ENCODE results near the gene NFX1.

NFX1 gene

GRCh38 chr9:33408087-33408486, 117.8 kb downstream of the NFX1 start:
- Histone ChIP-seq H3K4me1 (ENCODE audit: control extremely low read depth in 1 of 4, control insufficient read depth in 4 of 4, insufficient read depth in 4 of 4, low read length in 3 of 4) (no peaks in the 10 kb centered on the region), H3K27ac (ENCODE audit: insufficient read depth in 1 of 2, low read depth in 1 of 2, low read length in 2 of 2, poor library complexity in 1 of 2, severe bottlenecking in 2 of 2) (no peak overlapping the region), H3K36me3 (ENCODE audit: control insufficient read depth in 4 of 4, insufficient read depth in 4 of 4, low read length in 3 of 4) (no peaks in the 10 kb centered on the region), H3K27me3 (replicated peaks in 2 of 5; ENCODE audit: control insufficient read depth in 4 of 5, insufficient read depth in 5 of 5, low read length in 4 of 5) (no peaks in the 10 kb centered on the region), H3K4me3 (ENCODE audit: control insufficient read depth in 1 of 7, extremely low read depth in 1 of 7, insufficient read depth in 4 of 7, low read depth in 2 of 7, low read length in 6 of 7) (no peak overlapping the region), H3K9me3 (ENCODE audit: control extremely low read depth in 1 of 5, control insufficient read depth in 4 of 5, insufficient read depth in 2 of 5, low read depth in 1 of 5, low read length in 4 of 5) (no peaks in the 10 kb centered on the region)
- DNase-seq, result no peak
- ChIA-PET CTCF (interaction anchor here (1.0 to 1.8 kb wide), 3 partner anchors 44 to 59 kb away, joined by 3 to 6 read pairs (median 5); no protein-coding TSS in a partner anchor), POLR2A (no interaction called here)
- 96% methylated on average over 3 of the region's 5 CpGs for WGBS (ENCODE audit: insufficient coverage)

DNA sequence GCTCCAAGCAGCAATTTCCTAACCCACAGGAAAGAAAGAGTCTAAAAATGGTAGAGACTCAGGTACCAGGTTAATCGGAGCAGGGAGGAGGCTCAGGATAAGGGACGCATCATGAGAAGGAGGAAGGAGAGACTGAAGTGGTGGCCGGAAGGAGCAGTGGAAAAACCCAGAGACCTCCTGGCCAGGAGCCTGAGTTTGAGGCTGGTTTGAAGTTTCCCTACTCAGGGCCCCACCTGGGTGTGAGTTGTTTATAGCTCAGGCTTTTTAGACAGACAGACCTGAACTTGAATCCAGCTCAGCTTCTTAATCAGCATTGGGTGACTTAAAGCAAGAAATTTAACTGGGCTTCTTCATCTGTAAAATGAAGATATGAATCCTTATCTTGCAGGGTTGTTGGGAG, 124.0 kb downstream of the NFX1 start:
- CTCF ChIA-PET, result interaction anchor here (0.9 to 3.9 kb wide), 7 partner anchors 10 to 53 kb away, joined by 3 to 27 read pairs (median 16); partner anchors contain the start of gene AQP3
- Histone ChIP-seq H3K4me1 (ENCODE audit: control extremely low read depth in 1 of 4, control insufficient read depth in 4 of 4, insufficient read depth in 4 of 4, low read length in 3 of 4) (peaks cover 0 to 10% (median 3%) of the 10 kb centered on the region in 4 experiments), H3K27ac (ENCODE audit: insufficient read depth in 1 of 2, low read depth in 1 of 2, low read length in 2 of 2, poor library complexity in 1 of 2, severe bottlenecking in 2 of 2) (no peak overlapping the region), H3K27me3 (replicated peaks in 2 of 5; ENCODE audit: control insufficient read depth in 4 of 5, insufficient read depth in 5 of 5, low read length in 4 of 5) (no peaks in the 10 kb centered on the region), H3K36me3 (ENCODE audit: control insufficient read depth in 4 of 4, insufficient read depth in 4 of 4, low read length in 3 of 4) (no peaks in the 10 kb centered on the region), H3K4me3 (ENCODE audit: control insufficient read depth in 1 of 7, extremely low read depth in 1 of 7, insufficient read depth in 4 of 7, low read depth in 2 of 7, low read length in 6 of 7) (no peak overlapping the region), H3K9me3 (ENCODE audit: control extremely low read depth in 1 of 5, control insufficient read depth in 4 of 5, insufficient read depth in 2 of 5, low read depth in 1 of 5, low read length in 4 of 5) (no peaks in the 10 kb centered on the region)
- peak in 1 of 3 donors; percentile 9 for DNase-seq
- POLR2A ChIA-PET, result no interaction called here
- 4% methylated on average over 3 of the region's 3 CpGs for WGBS (ENCODE audit: insufficient coverage)

DNA sequence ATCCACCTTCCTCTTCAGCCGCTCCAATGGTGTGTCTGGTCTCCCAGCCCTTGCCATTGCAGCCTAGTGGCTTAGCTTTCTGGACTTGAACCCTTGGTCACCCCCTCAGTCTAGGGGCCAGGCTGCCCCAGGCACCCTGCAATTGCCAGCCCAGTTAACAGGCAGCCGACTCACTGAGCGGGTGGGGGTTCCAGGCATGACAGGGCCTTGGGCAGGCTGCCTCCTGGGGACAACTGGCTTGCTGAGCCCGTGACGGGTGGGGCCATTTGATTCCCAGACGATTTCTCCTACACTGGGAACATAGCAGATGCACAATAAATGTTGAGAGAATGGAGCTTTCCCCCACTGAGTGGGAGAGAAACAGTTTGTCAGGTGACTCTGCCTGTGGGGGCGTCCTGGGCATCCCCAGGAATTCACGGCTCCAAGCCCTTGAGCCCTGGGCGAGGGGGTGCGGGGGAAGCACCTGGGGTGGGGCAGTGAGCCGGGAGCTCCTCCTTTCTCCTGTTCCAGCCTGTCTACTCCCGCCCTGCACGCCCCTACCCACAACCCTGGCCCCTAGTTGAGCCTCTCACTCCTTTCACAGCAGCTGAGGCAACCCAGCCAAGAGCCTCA, 124.7 kb downstream of the NFX1 start:
- ChIA-PET POLR2A (no interaction called here), CTCF (interaction anchor here (0.9 to 3.9 kb wide), 13 partner anchors 11 to 57 kb away, joined by 3 to 27 read pairs (median 5); partner anchors contain the start of gene AQP3)
- H3K36me3 ChIP-seq (ENCODE audit: control insufficient read depth in 4 of 4, insufficient read depth in 4 of 4, low read length in 3 of 4), result no peaks in the 10 kb centered on the region
- H3K27me3 ChIP-seq (replicated peaks in 2 of 5; ENCODE audit: control insufficient read depth in 4 of 5, insufficient read depth in 5 of 5, low read length in 4 of 5), result no peaks in the 10 kb centered on the region
- H3K27ac ChIP-seq (ENCODE audit: insufficient read depth in 1 of 2, low read depth in 1 of 2, low read length in 2 of 2, poor library complexity in 1 of 2, severe bottlenecking in 2 of 2), result no peak overlapping the region
- no peak overlapping the region for H3K4me3 ChIP-seq (ENCODE audit: control insufficient read depth in 1 of 7, extremely low read depth in 1 of 7, insufficient read depth in 4 of 7, low read depth in 2 of 7, low read length in 6 of 7)
- DNase-seq, result no peak
- no peaks in the 10 kb centered on the region for H3K9me3 ChIP-seq (ENCODE audit: control extremely low read depth in 1 of 5, control insufficient read depth in 4 of 5, insufficient read depth in 2 of 5, low read depth in 1 of 5, low read length in 4 of 5)
- peaks cover 0 to 10% (median 3%) of the 10 kb centered on the region in 4 experiments for H3K4me1 ChIP-seq (ENCODE audit: control extremely low read depth in 1 of 4, control insufficient read depth in 4 of 4, insufficient read depth in 4 of 4, low read length in 3 of 4)
- 100% methylated on average over 6 of the region's 13 CpGs for WGBS (ENCODE audit: insufficient coverage)

GRCh38 chr9:33415501-33416038, 125.3 kb downstream of the NFX1 start:
- Histone ChIP-seq H3K9me3 (ENCODE audit: control extremely low read depth in 1 of 5, control insufficient read depth in 4 of 5, insufficient read depth in 2 of 5, low read depth in 1 of 5, low read length in 4 of 5) (no peaks in the 10 kb centered on the region), H3K27me3 (replicated peaks in 2 of 5; ENCODE audit: control insufficient read depth in 4 of 5, insufficient read depth in 5 of 5, low read length in 4 of 5) (no peaks in the 10 kb centered on the region), H3K4me1 (ENCODE audit: control extremely low read depth in 1 of 4, control insufficient read depth in 4 of 4, insufficient read depth in 4 of 4, low read length in 3 of 4) (peaks cover 0 to 10% (median 3%) of the 10 kb centered on the region in 4 experiments), H3K4me3 (ENCODE audit: control insufficient read depth in 1 of 7, extremely low read depth in 1 of 7, insufficient read depth in 4 of 7, low read depth in 2 of 7, low read length in 6 of 7) (no peak overlapping the region), H3K36me3 (ENCODE audit: control insufficient read depth in 4 of 4, insufficient read depth in 4 of 4, low read length in 3 of 4) (no peaks in the 10 kb centered on the region), H3K27ac (ENCODE audit: insufficient read depth in 1 of 2, low read depth in 1 of 2, low read length in 2 of 2, poor library complexity in 1 of 2, severe bottlenecking in 2 of 2) (no peak overlapping the region)
- POLR2A ChIA-PET, result no interaction called here
- CTCF ChIA-PET, result interaction anchor here (0.9 to 3.9 kb wide), 14 partner anchors 11 to 132 kb away, joined by 3 to 27 read pairs (median 7); partner anchors contain the start of gene AQP3
- WGBS (ENCODE audit: insufficient coverage), result 77% methylated on average over 6 of the region's 9 CpGs
- peak; percentile 53 to 74 (median 64) for DNase-seq

DNA sequence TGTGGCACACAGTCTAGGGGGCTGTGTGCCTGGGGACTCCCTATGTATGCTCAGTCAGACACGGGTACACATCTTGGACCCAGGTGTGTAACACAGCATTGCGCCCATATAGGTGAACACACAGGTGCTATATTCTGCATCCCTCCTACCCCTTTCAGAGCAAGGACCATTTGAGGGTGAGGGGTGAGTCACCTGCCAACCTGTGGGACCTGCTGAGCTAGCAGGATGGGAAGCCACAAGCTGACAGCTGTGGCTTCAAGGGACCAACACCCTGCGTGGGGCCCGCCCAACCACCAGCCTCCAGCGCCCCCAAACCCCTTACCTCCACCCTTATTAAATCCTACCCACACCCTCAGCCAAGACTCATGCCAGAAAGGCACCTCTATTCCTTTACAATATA, 126.7 kb downstream of the NFX1 start:
- no peak for DNase-seq
- H3K36me3 ChIP-seq (ENCODE audit: control insufficient read depth in 4 of 4, insufficient read depth in 4 of 4, low read length in 3 of 4), result no peaks in the 10 kb centered on the region
- ChIA-PET CTCF (interaction anchor here (1.1 to 3.9 kb wide), 8 partner anchors 12 to 134 kb away, joined by 4 to 27 read pairs (median 10); partner anchors contain the start of gene AQP3), POLR2A (no interaction called here)
- H3K4me1 ChIP-seq (ENCODE audit: control extremely low read depth in 1 of 4, control insufficient read depth in 4 of 4, insufficient read depth in 4 of 4, low read length in 3 of 4), result peaks cover 0 to 10% (median 3%) of the 10 kb centered on the region in 4 experiments
- WGBS (ENCODE audit: insufficient coverage), result 0% methylated on average over 1 of the region's 5 CpGs
- no peak overlapping the region for H3K27ac ChIP-seq (ENCODE audit: insufficient read depth in 1 of 2, low read depth in 1 of 2, low read length in 2 of 2, poor library complexity in 1 of 2, severe bottlenecking in 2 of 2)
- no peaks in the 10 kb centered on the region for H3K27me3 ChIP-seq (replicated peaks in 2 of 5; ENCODE audit: control insufficient read depth in 4 of 5, insufficient read depth in 5 of 5, low read length in 4 of 5)
- H3K9me3 ChIP-seq (ENCODE audit: control extremely low read depth in 1 of 5, control insufficient read depth in 4 of 5, insufficient read depth in 2 of 5, low read depth in 1 of 5, low read length in 4 of 5), result no peaks in the 10 kb centered on the region
- no peak overlapping the region for H3K4me3 ChIP-seq (ENCODE audit: control insufficient read depth in 1 of 7, extremely low read depth in 1 of 7, insufficient read depth in 4 of 7, low read depth in 2 of 7, low read length in 6 of 7)

- H3K36me3 ChIP-seq (ENCODE audit: control insufficient read depth in 4 of 4, insufficient read depth in 4 of 4, low read length in 3 of 4), result no peaks in the 10 kb centered on the region
- H3K27me3 ChIP-seq (replicated peaks in 2 of 5; ENCODE audit: control insufficient read depth in 4 of 5, insufficient read depth in 5 of 5, low read length in 4 of 5), result no peaks in the 10 kb centered on the region
- no peak overlapping the region for H3K27ac ChIP-seq (ENCODE audit: insufficient read depth in 1 of 2, low read depth in 1 of 2, low read length in 2 of 2, poor library complexity in 1 of 2, severe bottlenecking in 2 of 2)
- 93% methylated on average over 4 of the region's 8 CpGs for WGBS (ENCODE audit: insufficient coverage)
- H3K9me3 ChIP-seq (ENCODE audit: control extremely low read depth in 1 of 5, control insufficient read depth in 4 of 5, insufficient read depth in 2 of 5, low read depth in 1 of 5, low read length in 4 of 5), result no peaks in the 10 kb centered on the region
- no peak for DNase-seq
- ChIA-PET POLR2A (no interaction called here), CTCF (interaction anchor here (0.7 to 1.9 kb wide), 3 partner anchors 15 to 30 kb away, joined by 3 to 5 read pairs (median 4); no protein-coding TSS in a partner anchor)
- peaks cover 0 to 10% (median 3%) of the 10 kb centered on the region in 4 experiments for H3K4me1 ChIP-seq (ENCODE audit: control extremely low read depth in 1 of 4, control insufficient read depth in 4 of 4, insufficient read depth in 4 of 4, low read length in 3 of 4)
- H3K4me3 ChIP-seq (ENCODE audit: control insufficient read depth in 1 of 7, extremely low read depth in 1 of 7, insufficient read depth in 4 of 7, low read depth in 2 of 7, low read length in 6 of 7), result no peak overlapping the region
Measured at GRCh38 chr9:33418090-33418489, 127.8 kb downstream of the NFX1 start.

GRCh38 chr9:33419708-33420303, 129.5 kb downstream of the NFX1 start:
- H3K4me1 ChIP-seq (ENCODE audit: control extremely low read depth in 1 of 4, control insufficient read depth in 4 of 4, insufficient read depth in 4 of 4, low read length in 3 of 4), result peaks cover 0 to 3% (median 0%) of the 10 kb centered on the region in 4 experiments
- ChIA-PET POLR2A (no interaction called here), CTCF (interaction anchor here (1.2 to 1.4 kb wide), 4 partner anchors 8 to 43 kb away, joined by 3 to 5 read pairs (median 4); no protein-coding TSS in a partner anchor)
- H3K4me3 ChIP-seq (ENCODE audit: control insufficient read depth in 1 of 7, extremely low read depth in 1 of 7, insufficient read depth in 4 of 7, low read depth in 2 of 7, low read length in 6 of 7), result no peak overlapping the region
- no peaks in the 10 kb centered on the region for H3K9me3 ChIP-seq (ENCODE audit: control extremely low read depth in 1 of 5, control insufficient read depth in 4 of 5, insufficient read depth in 2 of 5, low read depth in 1 of 5, low read length in 4 of 5)
- H3K36me3 ChIP-seq (ENCODE audit: control insufficient read depth in 4 of 4, insufficient read depth in 4 of 4, low read length in 3 of 4), result no peaks in the 10 kb centered on the region
- no peak overlapping the region for H3K27ac ChIP-seq (ENCODE audit: insufficient read depth in 1 of 2, low read depth in 1 of 2, low read length in 2 of 2, poor library complexity in 1 of 2, severe bottlenecking in 2 of 2)
- WGBS (ENCODE audit: insufficient coverage), result 78% methylated on average over 7 of the region's 10 CpGs
- no peaks in the 10 kb centered on the region for H3K27me3 ChIP-seq (replicated peaks in 2 of 5; ENCODE audit: control insufficient read depth in 4 of 5, insufficient read depth in 5 of 5, low read length in 4 of 5)
- no peak for DNase-seq

Measured in common myeloid progenitor, CD34-positive (primary cell).